Smooth muscle cell (in vitro differentiated cells): Measurements from ENCODE around the gene FAM174B. TPM values are rescaled to one million over a fixed set of nuclear protein-coding genes. Genes with fewer than 3 reads are reported as not detected.

Experiments
- DNase-seq: peaks from one replicate; lab custom pipeline; 2025; ENCODE audit not compliant: unreplicated experiment; lab: John Stamatoyannopoulos, UW
- H2AFZ ChIP-seq: fragments of 200-600 bp; sonication (generic); 2 replicates; pipeline ENCODE4 v1.6.0; 2016; ENCODE audit warnings: antibody characterized with exemption, low read depth, mild to moderate bottlenecking
- H3F3A ChIP-seq: fragments of 200-600 bp; sonication (generic); 2 replicates; pipeline ENCODE4 v1.6.0; 2017; ENCODE audit warnings: antibody characterized with exemption, low read depth
- H3K27ac ChIP-seq: fragments of 200-600 bp; sonication (generic); 2 replicates; pipeline ENCODE4 v1.5.1; 2016; ENCODE audit warnings: low read depth, mild to moderate bottlenecking
- H3K27me3 ChIP-seq: fragments of 200-600 bp; sonication (generic); 2 replicates; pipeline ENCODE4 v1.6.1; 2016; ENCODE audit warnings: low read depth, mild to moderate bottlenecking
- H3K36me3 ChIP-seq: fragments of 200-600 bp; sonication (generic); 2 replicates; pipeline ENCODE4 v1.5.1; 2016; ENCODE audit warnings: low read depth
- H3K4me1 ChIP-seq: fragments of 200-600 bp; sonication (generic); 2 replicates; pipeline ENCODE4 v1.5.1; 2016; ENCODE audit warnings: low read depth
- H3K4me2 ChIP-seq: fragments of 200-600 bp; sonication (generic); 2 replicates; pipeline ENCODE4 v1.6.0; 2016; ENCODE audit warnings: mild to moderate bottlenecking
- H3K4me3 ChIP-seq: fragments of 200-600 bp; sonication (generic); 2 replicates; pipeline ENCODE4 v1.5.1; 2016; ENCODE audit warnings: mild to moderate bottlenecking
- H3K79me2 ChIP-seq: fragments of 200-600 bp; sonication (generic); 2 replicates; pipeline ENCODE4 v1.6.0; 2016; ENCODE audit warnings: low read depth, mild to moderate bottlenecking
- H3K9ac ChIP-seq: fragments of 200-600 bp; sonication (generic); 2 replicates; pipeline ENCODE4 v1.6.0; 2016; ENCODE audit warnings: low read depth
- H3K9me3 ChIP-seq: fragments of 200-600 bp; sonication (generic); replicated peaks from 2 replicates; pipeline ENCODE4 v1.5.1; 2016; ENCODE audit warnings: low read depth
- H4K20me1 ChIP-seq: fragments of 200-600 bp; sonication (generic); 2 replicates; pipeline ENCODE4 v1.6.0; 2016; ENCODE audit warnings: low read depth
- CTCF ChIP-seq: fragments of 200-600 bp; sonication (generic); IDR thresholded peaks from 2 replicates; pipeline ENCODE4 v1.5.1; 2017; ENCODE audit warnings: borderline replicate concordance, mild to moderate bottlenecking, antibody characterized with exemption; ENCODE audit not compliant: insufficient read depth, poor library complexity, severe bottlenecking
- WGBS: methylation state at CpG from one replicate; pipeline ENCODE4 v1.1.7; 2016; ENCODE audit warnings: low lambda C conversion rate; 5-methylcytosine and 5-hydroxymethylcytosine counted together
- polyA plus RNA-seq: library from polyadenylated mRNA; unstranded; fragments of >200 nt; fragmentation: Nextera tagmentation; extraction: Ambion mirVana; gene quantifications from 2 replicates; pipeline ENCODE4 v1.2.1, GENCODE V29; 2016
- total RNA-seq: library from RNA; depleted of rRNA; stranded (reverse); fragments of >200 nt; gene quantifications from 2 replicates; pipeline ENCODE4 v1.2.3, GENCODE V29; 2014

The FAM174B gene
- total and polyA plus RNA-seq, 2 experiments from 2014 or later: 2.0 to 2.1 TPM

DNA sequence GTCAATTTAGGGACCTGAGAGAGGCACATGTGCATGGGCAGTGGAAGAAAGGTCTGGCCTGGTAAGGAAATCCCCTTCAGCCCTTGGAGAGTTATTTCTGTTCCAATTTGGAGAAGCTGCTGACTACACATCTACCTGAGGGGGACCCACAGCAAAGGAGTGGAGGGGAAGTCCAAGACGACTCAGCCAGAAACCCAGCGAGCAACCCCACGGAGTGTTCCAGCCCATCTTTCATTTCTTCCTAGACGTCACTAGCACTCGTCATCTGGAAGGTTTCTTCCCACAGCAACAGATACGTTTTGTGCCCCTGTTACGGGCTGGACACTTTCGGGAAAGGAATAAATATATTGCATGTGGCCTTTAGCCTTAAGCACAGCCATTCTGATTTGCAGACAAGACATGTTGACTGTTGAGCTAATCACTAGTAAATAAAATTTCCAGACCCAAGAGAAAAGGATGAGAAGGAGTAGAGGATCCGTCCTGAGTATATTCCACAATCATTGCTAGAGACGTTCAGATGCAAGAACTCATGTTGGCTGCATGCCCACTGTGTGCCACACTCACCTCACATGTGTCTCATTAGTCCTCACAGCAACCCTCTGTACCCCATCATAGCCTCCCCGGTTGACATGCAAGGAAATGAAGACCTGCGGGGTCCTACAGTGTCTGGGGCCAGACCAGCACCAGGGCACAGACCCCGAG, 7.8 kb upstream of the FAM174B start:
- 89% methylated on average over 13 of the region's 13 CpGs for WGBS

DNA sequence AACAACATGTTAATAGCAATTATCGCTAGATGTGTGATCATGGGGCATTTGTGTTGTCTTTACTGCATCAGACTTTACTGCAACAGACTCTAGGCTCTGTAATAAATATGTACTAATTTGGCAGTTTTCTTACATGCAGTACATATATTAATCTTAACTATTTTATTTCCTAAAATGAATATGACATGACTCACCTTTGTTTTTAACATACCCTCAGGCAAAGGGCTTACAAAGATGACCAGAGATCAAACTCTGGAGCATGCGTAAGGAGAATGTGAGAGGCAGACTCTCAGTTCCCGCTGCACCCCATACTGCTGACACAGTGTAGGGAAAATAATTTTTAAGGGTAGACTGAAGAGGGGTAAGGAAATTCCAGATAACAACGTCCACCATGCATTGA, 7.2 kb upstream of the FAM174B start:
- H3K27ac ChIP-seq: no peak overlapping the region
- H3F3A ChIP-seq: no peaks in the 10 kb centered on the region

More for the DNA sequence above, 7.8 kb upstream of the FAM174B start:
- DNase-seq: no peak
- no peaks in the 10 kb centered on the region for H3F3A ChIP-seq
- H4K20me1 ChIP-seq: no peaks in the 10 kb centered on the region
- H3K27me3 ChIP-seq: no peaks in the 10 kb centered on the region
- H3K9me3 ChIP-seq: no peaks in the 10 kb centered on the region
- no peak overlapping the region for H3K4me3 ChIP-seq
- H3K79me2 ChIP-seq: no peaks in the 10 kb centered on the region
- H3K9ac ChIP-seq: no peak overlapping the region
- H3K4me2 ChIP-seq: no peak overlapping the region
- H3K27ac ChIP-seq: no peak overlapping the region
- no peaks in the 10 kb centered on the region for H3K36me3 ChIP-seq
- no peak overlapping the region for H2AFZ ChIP-seq
- no peak for TF ChIP-seq CTCF
- peaks cover 16% of the 10 kb centered on the region for H3K4me1 ChIP-seq

DNA sequence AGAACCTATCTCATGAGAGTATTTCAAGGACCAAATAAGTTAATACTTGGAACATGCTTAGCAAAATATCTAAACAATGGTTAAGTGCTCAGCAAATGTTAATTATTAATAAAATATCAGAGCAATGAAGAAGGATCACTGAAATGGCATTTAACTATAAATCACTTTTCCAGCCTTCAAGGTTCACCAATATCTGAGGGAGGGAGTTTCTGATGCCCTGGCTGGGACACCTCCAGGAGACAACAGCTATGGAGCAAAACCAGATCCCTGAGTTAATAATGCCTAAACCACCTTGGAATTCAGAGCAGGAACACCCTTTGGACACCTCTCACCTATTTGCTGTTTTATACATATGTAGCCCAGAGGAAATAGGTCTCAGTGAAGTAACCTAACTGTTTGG, 6.4 kb upstream of the FAM174B start:
- no peaks in the 10 kb centered on the region for H4K20me1 ChIP-seq
- no peaks in the 10 kb centered on the region for H3K27me3 ChIP-seq
- no peak overlapping the region for H3K27ac ChIP-seq
- H3K4me2 ChIP-seq: no peak overlapping the region
- H3K9ac ChIP-seq: no peak overlapping the region
- peaks cover 8% of the 10 kb centered on the region for H3K4me1 ChIP-seq
- no peak overlapping the region for H3K4me3 ChIP-seq
- no peaks in the 10 kb centered on the region for H3F3A ChIP-seq
- H3K9me3 ChIP-seq: no peaks in the 10 kb centered on the region
- H2AFZ ChIP-seq: no peak overlapping the region
- no peaks in the 10 kb centered on the region for H3K36me3 ChIP-seq
- no peak for TF ChIP-seq CTCF
- no peaks in the 10 kb centered on the region for H3K79me2 ChIP-seq
- no peak for DNase-seq

More for the DNA sequence above, 7.2 kb upstream of the FAM174B start:
- Histone ChIP-seq H3K27me3 (no peaks in the 10 kb centered on the region), H3K79me2 (no peaks in the 10 kb centered on the region), H3K9me3 (no peaks in the 10 kb centered on the region), H3K36me3 (no peaks in the 10 kb centered on the region), H3K9ac (no peak overlapping the region), H4K20me1 (no peaks in the 10 kb centered on the region), H3K4me1 (peaks cover 16% of the 10 kb centered on the region), H3K4me2 (no peak overlapping the region), H2AFZ (no peak overlapping the region), H3K4me3 (no peak overlapping the region)
- DNase-seq: no peak
- 88% methylated on average over 4 of the region's 4 CpGs for WGBS
- TF ChIP-seq CTCF: no peak

- Histone ChIP-seq H4K20me1 (no peaks in the 10 kb centered on the region), H3K9ac (no peak overlapping the region), H3K36me3 (no peaks in the 10 kb centered on the region), H3K27me3 (no peaks in the 10 kb centered on the region), H3K79me2 (no peaks in the 10 kb centered on the region), H3K4me1 (peaks cover 9% of the 10 kb centered on the region), H3F3A (no peaks in the 10 kb centered on the region), H3K4me2 (no peak overlapping the region), H3K27ac (no peak overlapping the region), H2AFZ (no peak overlapping the region), H3K4me3 (no peak overlapping the region), H3K9me3 (no peaks in the 10 kb centered on the region)
- 93% methylated on average over 11 of the region's 11 CpGs for WGBS
- no peak for TF ChIP-seq CTCF
- no peak for DNase-seq
Observed at GRCh38 chr15:92661069-92661468, 5.5 kb upstream of the FAM174B start.
